H9 (cell line): ENCODE data around the gene CLNS1A. TPM values are rescaled to one million over a fixed set of nuclear protein-coding genes. Genes with fewer than 3 reads are reported as not detected.

ENCODE experiments used
- DNase-seq: peaks from one replicate; pipeline ENCODE4 v3.0.0-alpha.2; 2017
- H2AFZ ChIP-seq: one replicate; pipeline ENCODE4 v1.6.1; 2013; ENCODE audit warnings: mild to moderate bottlenecking, low read length, control low read depth, moderate library complexity
- H2AK5ac ChIP-seq: 2 replicates; pipeline ENCODE4 v1.6.1; 2013; ENCODE audit warnings: low read length, control low read depth, mixed read lengths; ENCODE audit not compliant: insufficient read length
- H2BK120ac ChIP-seq: one replicate; pipeline ENCODE4 v1.6.1; 2013; ENCODE audit warnings: low read depth, mild to moderate bottlenecking, low read length, control low read depth, inconsistent platforms; ENCODE audit not compliant: poor library complexity, severe bottlenecking
- H2BK12ac ChIP-seq: 2 replicates; pipeline ENCODE4 v1.6.1; 2013; ENCODE audit warnings: low read length, control low read depth, mixed read lengths, low read depth; ENCODE audit not compliant: insufficient read length
- H2BK15ac ChIP-seq: 2 replicates; pipeline ENCODE4 v1.6.1; 2013; ENCODE audit warnings: low read depth, low read length, control low read depth
- H2BK20ac ChIP-seq: one replicate; pipeline ENCODE4 v1.6.1; 2013; ENCODE audit warnings: low read depth, mild to moderate bottlenecking, low read length, control low read depth, inconsistent platforms; ENCODE audit not compliant: poor library complexity, severe bottlenecking
- H2BK5ac ChIP-seq: 2 replicates; pipeline ENCODE4 v1.6.1; 2013; ENCODE audit warnings: low read length, control low read depth, mixed read lengths; ENCODE audit not compliant: insufficient read length
- H3K14ac ChIP-seq: 2 replicates; pipeline ENCODE4 v1.6.1; 2013; ENCODE audit warnings: low read length, control low read depth; ENCODE audit not compliant: insufficient read depth
- H3K18ac ChIP-seq: 2 replicates; pipeline ENCODE4 v1.6.1; 2013; ENCODE audit warnings: low read depth, mild to moderate bottlenecking, mixed read lengths, low read length, control low read depth; ENCODE audit not compliant: insufficient read length
- H3K23ac ChIP-seq: 2 replicates; pipeline ENCODE4 v1.6.1; 2013; ENCODE audit warnings: low read length, control low read depth, mixed read lengths, low read depth; ENCODE audit not compliant: insufficient read length
- H3K23me2 ChIP-seq: 2 replicates; pipeline ENCODE4 v1.6.1; 2013; ENCODE audit warnings: low read depth, mild to moderate bottlenecking, mixed read lengths, low read length, control low read depth; ENCODE audit not compliant: insufficient read length, poor library complexity, severe bottlenecking
- H3K27ac ChIP-seq: 2 replicates; pipeline ENCODE4 v1.5.1; 2013; ENCODE audit warnings: low read length, control low read depth, mixed read lengths, low read depth; ENCODE audit not compliant: insufficient read length
- H3K27me3 ChIP-seq: 2 replicates; pipeline ENCODE4 v1.6.1; 2013; ENCODE audit warnings: low read length, control low read depth, inconsistent platforms; ENCODE audit not compliant: insufficient read depth
- H3K4ac ChIP-seq: 2 replicates; pipeline ENCODE4 v1.6.1; 2013; ENCODE audit warnings: low read depth, mild to moderate bottlenecking, control low read depth, inconsistent platforms, low read length, moderate library complexity
- H3K4me1 ChIP-seq: 2 replicates; pipeline ENCODE4 v1.6.1; 2013; ENCODE audit warnings: low read length, control low read depth, inconsistent platforms; ENCODE audit not compliant: insufficient read depth
- H3K4me2 ChIP-seq: 2 replicates; pipeline ENCODE4 v1.6.1; 2013; ENCODE audit warnings: low read length, control low read depth, mixed read lengths; ENCODE audit not compliant: insufficient read length, insufficient read depth
- H3K56ac ChIP-seq: 2 replicates; pipeline ENCODE4 v1.6.1; 2013; ENCODE audit warnings: low read depth, mild to moderate bottlenecking, mixed read lengths, low read length, control low read depth; ENCODE audit not compliant: insufficient read length
- H3K79me1 ChIP-seq: 2 replicates; pipeline ENCODE4 v1.6.1; 2013; ENCODE audit warnings: low read depth, mild to moderate bottlenecking, moderate library complexity, low read length, control low read depth, inconsistent platforms; ENCODE audit not compliant: insufficient read depth, poor library complexity, severe bottlenecking
- H3K79me2 ChIP-seq: 2 replicates; pipeline ENCODE4 v1.6.1; 2013; ENCODE audit warnings: low read length, control low read depth, inconsistent platforms; ENCODE audit not compliant: insufficient read depth
- H3K9ac ChIP-seq: 2 replicates; pipeline ENCODE4 v1.6.1; 2013; ENCODE audit warnings: low read length, control low read depth, mixed read lengths; ENCODE audit not compliant: insufficient read length; ENCODE audit errors: extremely low read depth
- H3K9me3 ChIP-seq: one replicate; pipeline ENCODE4 v1.6.1; 2013; ENCODE audit warnings: low read depth, low read length, inconsistent platforms; ENCODE audit not compliant: control insufficient read depth
- H3T11ph ChIP-seq: one replicate; pipeline ENCODE4 v1.6.1; 2013; ENCODE audit warnings: mild to moderate bottlenecking, low read length, control low read depth, inconsistent platforms
- H4K20me1 ChIP-seq: one replicate; pipeline ENCODE4 v1.6.1; 2013; ENCODE audit not compliant: control insufficient read depth, insufficient read length, insufficient read depth
- H4K5ac ChIP-seq: 2 replicates; pipeline ENCODE4 v1.6.1; 2013; ENCODE audit warnings: low read depth, mild to moderate bottlenecking, mixed read lengths, low read length, control low read depth; ENCODE audit not compliant: insufficient read length
- H4K8ac ChIP-seq: replicated peaks from 2 replicates; pipeline ENCODE4 v1.6.1; 2013; ENCODE audit warnings: low read length, control low read depth, mixed read lengths, low read depth; ENCODE audit not compliant: insufficient read length
- H4K91ac ChIP-seq: 2 replicates; pipeline ENCODE4 v1.6.1; 2013; ENCODE audit warnings: low read depth, mild to moderate bottlenecking, moderate library complexity, mixed read lengths, low read length, control low read depth; ENCODE audit not compliant: insufficient read length
- H3K27ac Mint-ChIP-seq, 3 experiments: 2 replicates in 2 of 3; 3 replicates in 1 of 3; pipeline ENCODE4 v1.8.0; 2020 to 2021; ENCODE audit warnings: mixed read lengths in 3 of 3, mild to moderate bottlenecking in 1 of 3, moderate library complexity in 1 of 3
- H3K27me3 Mint-ChIP-seq: 2 replicates; pipeline ENCODE4 v1.8.0; 2021; ENCODE audit warnings: low read depth, mild to moderate bottlenecking, moderate library complexity, mixed read lengths
- H3K36me3 Mint-ChIP-seq, 3 experiments: 2 replicates in 2 of 3; 3 replicates in 1 of 3; pipeline ENCODE4 v1.8.0; 2020 to 2021; ENCODE audit warnings: low read depth in 3 of 3, mixed read lengths in 3 of 3; ENCODE audit not compliant: insufficient read depth in 1 of 3
- H3K4me1 Mint-ChIP-seq, 2 experiments: 2 replicates each; pipeline ENCODE4 v1.8.0; 2020; ENCODE audit warnings: mixed read lengths in 2 of 2
- H3K4me3 Mint-ChIP-seq, 2 experiments: 2 replicates in 1 of 2; 3 replicates in 1 of 2; pipeline ENCODE4 v1.8.0; 2020 to 2021; ENCODE audit warnings: mild to moderate bottlenecking in 2 of 2, mixed read lengths in 2 of 2, moderate library complexity in 1 of 2
- H3K9me3 Mint-ChIP-seq, 2 experiments: 2 replicates in 1 of 2; 3 replicates in 1 of 2; pipeline ENCODE4 v1.8.0; 2020; ENCODE audit warnings: mild to moderate bottlenecking in 2 of 2, mixed read lengths in 2 of 2, moderate library complexity in 1 of 2
- CTCF ChIP-seq: fragments of 200-600 bp; sonication (generic); conservative IDR thresholded peaks from 3 replicates; pipeline ENCODE4 v1.8.0; 2021; ENCODE audit warnings: antibody characterized with exemption, mild to moderate bottlenecking
- WGBS: extraction: QIAGEN DNeasy Blood & Tissue Kit; methylation state at CpG from one replicate; pipeline ENCODE4 v1.1.7; 2013; ENCODE audit warnings: missing lambda C conversion rate, low lambda C conversion rate, mixed read lengths; ENCODE audit not compliant: insufficient read length; ENCODE audit errors: extremely low coverage; 5-methylcytosine and 5-hydroxymethylcytosine counted together
- total RNA-seq: library from RNA; stranded (reverse); gene quantifications from 2 replicates; pipeline ENCODE4 v1.2.1, GENCODE V29; 2021

Gene CLNS1A
- total RNA-seq, 1 experiment from 2014 or later: 165 TPM

- no peak overlapping the region for H2BK5ac ChIP-seq
- H3K23me2 ChIP-seq: no peaks in the 10 kb centered on the region
- no peak overlapping the region for H2BK20ac ChIP-seq
- no peak overlapping the region for H3K56ac ChIP-seq
- H3K9ac ChIP-seq: no peak overlapping the region
- no peaks in the 10 kb centered on the region for H4K20me1 ChIP-seq
- H3K27ac ChIP-seq: no peak overlapping the region
- no peaks in the 10 kb centered on the region for H3K79me1 ChIP-seq
- H4K8ac ChIP-seq: no peak overlapping the region
- H3K4me2 ChIP-seq: no peak overlapping the region
- no peak overlapping the region for H3K4me3 Mint-ChIP-seq
- no peaks in the 10 kb centered on the region for H3K4me1 Mint-ChIP-seq
- 0 out of 5 replicates have a peak, but pooled peaks cover 0 to 2% of the 10 kb centered on the region in 2 experiments for H3K9me3 Mint-ChIP-seq
- no peak for TF ChIP-seq CTCF
- no peak overlapping the region for H2BK120ac ChIP-seq
- H2BK12ac ChIP-seq: no peak overlapping the region
- H3K4ac ChIP-seq: no peak overlapping the region
- peak; percentile 31 for DNase-seq
- no peaks in the 10 kb centered on the region for H3K9me3 ChIP-seq
- no peak overlapping the region for H2AK5ac ChIP-seq
- no peak overlapping the region for H2AFZ ChIP-seq
- H3K27me3 Mint-ChIP-seq: no peaks in the 10 kb centered on the region
- H3T11ph ChIP-seq: no peak overlapping the region
- no CpG with 5 or more reads among the region's 7 CpGs for WGBS
- no peaks in the 10 kb centered on the region for H3K79me2 ChIP-seq
- no peak overlapping the region for H3K18ac ChIP-seq
- H3K14ac ChIP-seq: no peak overlapping the region
- no peaks in the 10 kb centered on the region for H3K27me3 ChIP-seq
- H4K91ac ChIP-seq: no peak overlapping the region
- H4K5ac ChIP-seq: no peak overlapping the region
- H3K36me3 Mint-ChIP-seq: no peaks in the 10 kb centered on the region
- no peak overlapping the region for H2BK15ac ChIP-seq
- H3K4me1 ChIP-seq: no peaks in the 10 kb centered on the region
- no peak overlapping the region for H3K27ac Mint-ChIP-seq
- no peak overlapping the region for H3K23ac ChIP-seq
Measured at GRCh38 chr11:77656362-77656761, 18.8 kb upstream of the CLNS1A start.
